ENCODE results near the gene COX20. TPM values are rescaled to one million over a fixed set of nuclear protein-coding genes. Genes with fewer than 3 reads are reported as not detected.

COX20 gene
- total and polyA plus RNA-seq, 2 of the 13 experiments (the other 11 are each of a cell fraction or from before 2014, with no cell fraction given), result 34.4 to 95.8 TPM

- peak; percentile 87 for TF ChIP-seq HOXA3 (CRISPR knock-in tag; IDR thresholded peaks at IDR 0.05)
- no peak for TF ChIP-seq DNMT1 (CRISPR knock-in tag; IDR thresholded peaks at IDR 0.05)
- no peak for TF ChIP-seq WIZ (CRISPR knock-in tag; IDR thresholded peaks at IDR 0.05)
- TF ChIP-seq HCFC1 (IDR thresholded peaks at IDR 0.05; ENCODE audit: low read depth, low read length), result no peak
- peak; percentile 64; the same call in 1 of the 2 replicates for TF ChIP-seq RCOR2 (CRISPR knock-in tag; IDR thresholded peaks at IDR 0.05)
- TF ChIP-seq TEF (CRISPR knock-in tag; IDR thresholded peaks at IDR 0.05), result no peak
- TF ChIP-seq ZBTB21 (CRISPR knock-in tag; IDR thresholded peaks at IDR 0.05), result peak; percentile 76; the same call in 1 of the 2 replicates
- TF ChIP-seq GMEB1 (CRISPR knock-in tag; IDR thresholded peaks at IDR 0.05; ENCODE audit: borderline replicate concordance), result no peak
- TF ChIP-seq ZMYM2 (CRISPR knock-in tag; IDR thresholded peaks at IDR 0.05), result peak; percentile 85
- TF ChIP-seq JUN (CRISPR knock-in tag; IDR thresholded peaks at IDR 0.05), result no peak
- TF ChIP-seq ZSCAN22 (CRISPR knock-in tag; IDR thresholded peaks at IDR 0.05), result no peak
- peak; percentile 79 for TF ChIP-seq ARID5B (CRISPR knock-in tag; IDR thresholded peaks at IDR 0.05)
- no peak for TF ChIP-seq FOXP1 (IDR thresholded peaks at IDR 0.05)
- peak; percentile 80 for TF ChIP-seq FOXP1 (CRISPR knock-in tag; IDR thresholded peaks at IDR 0.05)
- TF ChIP-seq ARID4A (CRISPR knock-in tag; IDR thresholded peaks at IDR 0.05; ENCODE audit: borderline replicate concordance), result peak; percentile 34; the same call in 1 of the 2 replicates
- TF ChIP-seq SALL1 (CRISPR knock-in tag; IDR thresholded peaks at IDR 0.05), result peak; percentile 78
- peak; percentile 60; the same call in 1 of the 2 replicates for TF ChIP-seq MIXL1 (CRISPR knock-in tag; IDR thresholded peaks at IDR 0.05)
- no peak for TF ChIP-seq ARNT (IDR thresholded peaks at IDR 0.05)
- no peak for TF ChIP-seq CHD2 (IDR thresholded peaks at IDR 0.05; ENCODE audit: low read depth, low read length)
- TF ChIP-seq ZNF557 (CRISPR knock-in tag; IDR thresholded peaks at IDR 0.05), result no peak
- TF ChIP-seq POGZ (CRISPR knock-in tag; IDR thresholded peaks at IDR 0.05), result peak; percentile 71
- TF ChIP-seq ZZZ3 (CRISPR knock-in tag; IDR thresholded peaks at IDR 0.05; ENCODE audit: borderline replicate concordance), result no peak
- no peak for TF ChIP-seq ZNF83 (CRISPR knock-in tag; IDR thresholded peaks at IDR 0.05; ENCODE audit: borderline replicate concordance)
- no peak for TF ChIP-seq CBFB (CRISPR knock-in tag; IDR thresholded peaks at IDR 0.05)
Measured at GRCh38 chr1:244817415-244817894, 18.0 kb upstream of the COX20 start (continued).

Data from HepG2 (cell line).